Measurements from ENCODE around the gene CD151.

The CD151 gene

GRCh38 chr11:797296-798092 is 35.3 kb upstream of the CD151 start:
- peak; percentile 23 for DNase-seq

- DNase-seq, result peak; percentile 26
Measured at GRCh38 chr11:798093-798713, 34.5 kb upstream of the CD151 start, which contains the start of gene SLC25A22. Gene SLC25A22 (minus strand): TSS chr11:798281. CDS start chr11:795006, 3,275 bp downstream.

GRCh38 chr11:799641-800316 is 33.0 kb upstream of the CD151 start:
- DNase-seq, result no peak

- DNase-seq, result no peak
Measured at GRCh38 chr11:800473-800872, 32.3 kb upstream of the CD151 start.

DNA sequence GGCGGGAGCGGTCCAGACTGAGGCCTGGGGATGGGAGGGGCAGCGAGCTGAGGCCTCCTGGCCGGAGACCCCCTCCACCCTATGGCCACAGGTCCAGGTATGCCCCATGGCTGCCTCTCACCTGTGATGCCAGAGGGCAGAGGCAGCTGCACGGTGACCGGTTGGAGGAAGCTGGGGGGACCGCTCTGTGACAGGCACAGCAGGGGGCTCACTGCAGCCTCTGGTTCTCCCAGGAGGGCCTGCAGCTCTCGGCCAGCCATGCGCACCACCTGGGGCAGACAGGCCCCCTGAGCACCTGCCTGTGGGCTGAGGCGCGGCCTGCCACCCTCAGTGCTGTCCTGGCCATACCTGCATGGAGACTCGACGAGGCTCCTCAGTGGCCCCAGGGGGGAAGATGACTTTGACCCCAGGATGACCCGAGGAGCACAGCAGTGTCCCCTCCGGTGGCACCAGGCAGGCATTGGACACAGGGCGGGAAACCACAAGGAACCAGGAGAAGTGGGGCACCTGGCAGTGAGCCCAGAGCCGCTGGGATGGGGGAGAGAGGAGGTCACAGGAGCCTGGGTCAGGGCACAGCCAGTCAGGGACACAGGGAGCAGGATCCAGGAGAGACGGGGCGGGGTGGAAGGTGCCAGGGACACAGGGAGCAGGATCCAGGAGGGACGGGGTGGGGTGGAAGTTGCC is 31.5 kb upstream of the CD151 start:
- no peak for DNase-seq

GRCh38 chr11:802018-802617 is 30.6 kb upstream of the CD151 start:
- no peak for DNase-seq

- no peak for DNase-seq
Measured at GRCh38 chr11:802693-803466, 29.9 kb upstream of the CD151 start.

GRCh38 chr11:803467-803742 is 29.3 kb upstream of the CD151 start:
- no peak for DNase-seq

DNA sequence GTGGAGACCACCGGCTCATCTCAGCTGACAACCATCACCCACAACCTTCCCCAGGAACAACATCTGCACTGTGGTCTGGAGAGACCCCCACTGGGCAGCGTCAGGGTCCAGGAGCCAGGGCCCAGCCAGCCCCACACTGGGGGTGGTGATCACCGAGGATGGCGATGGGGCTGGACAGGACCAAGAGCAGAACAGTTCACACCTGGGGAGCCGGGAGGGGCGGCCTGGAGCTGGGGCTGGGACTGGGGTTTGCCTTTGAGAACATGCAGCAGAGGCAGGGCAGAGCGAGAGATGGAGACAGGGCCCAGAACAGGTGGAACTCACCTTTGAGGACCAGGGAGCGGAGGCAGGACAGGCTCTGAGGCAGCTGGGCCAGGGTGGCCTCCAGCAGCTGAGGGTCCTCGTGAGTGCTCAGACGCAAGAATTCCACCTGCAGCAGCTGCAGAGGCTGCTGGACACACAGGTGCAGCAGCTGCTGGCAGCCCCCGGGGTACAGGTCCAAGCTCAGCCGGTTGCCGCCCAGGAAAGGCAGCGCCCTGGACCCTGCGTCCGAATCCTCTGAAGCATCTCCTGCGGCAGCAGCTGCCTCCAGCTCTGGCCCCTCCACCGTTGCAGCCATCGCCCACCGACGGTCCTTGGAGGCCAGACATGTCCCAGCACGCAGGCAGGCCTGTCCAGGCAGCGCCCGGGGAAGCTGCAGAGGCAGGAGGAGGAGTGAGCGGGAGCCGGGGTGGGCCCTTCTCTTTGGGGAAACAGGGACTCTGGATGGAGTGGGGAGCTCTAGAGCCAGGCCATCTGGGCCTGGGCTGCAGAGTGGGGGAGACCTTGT is 28.8 kb upstream of the CD151 start:
- DNase-seq, result peak; percentile 61

- no peak for DNase-seq
Measured at GRCh38 chr11:804599-804964, 28.2 kb upstream of the CD151 start.

DNA sequence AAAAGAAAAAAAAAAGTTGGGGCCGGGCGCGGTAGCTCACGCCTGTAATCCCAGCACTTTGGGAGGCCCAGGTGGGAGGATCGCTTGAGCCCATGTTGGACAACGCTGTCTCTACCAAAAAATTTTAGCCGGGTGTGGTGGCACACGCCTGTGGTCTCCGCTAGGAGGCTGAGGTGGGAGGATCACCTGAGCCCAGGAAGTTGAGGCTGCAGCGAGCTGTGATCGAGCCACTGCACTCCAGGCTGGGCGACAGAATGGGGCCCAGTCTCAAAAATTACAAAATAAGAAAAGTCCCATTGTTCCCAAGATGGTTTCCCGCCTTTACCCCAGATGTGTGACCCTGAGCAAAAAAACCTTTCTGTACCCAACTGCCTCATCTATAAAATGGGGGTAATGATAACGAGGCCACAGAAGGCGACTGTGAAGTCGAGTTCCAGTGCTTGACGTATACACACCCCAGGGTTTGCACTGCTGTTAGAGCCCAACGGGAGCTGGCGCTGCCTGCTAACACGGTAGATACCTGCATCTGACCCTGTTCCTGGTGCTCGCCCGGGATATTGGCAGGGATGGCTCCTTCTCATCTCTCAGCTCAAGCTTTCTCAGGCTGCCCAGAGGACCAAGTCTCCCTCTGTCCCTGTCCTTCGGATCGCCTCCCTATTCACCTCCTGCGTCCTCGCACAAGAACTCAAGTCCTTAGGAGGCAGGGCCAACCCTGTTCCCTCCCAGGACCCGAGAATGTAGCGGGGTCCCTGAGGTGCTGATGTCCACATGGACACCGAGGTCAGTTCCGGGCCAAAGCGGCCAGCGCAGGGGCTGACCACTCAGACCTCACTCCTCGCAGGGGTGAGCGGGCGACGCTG is 24.1 kb upstream of the CD151 start:
- DNase-seq, result no peak

- DNase-seq, result peak; percentile 83
Measured at GRCh38 chr11:809287-810039, 23.3 kb upstream of the CD151 start, which contains the start of gene RPLP2. Gene RPLP2 (plus strand): TSS chr11:809967. CDS start chr11:810235, 268 bp downstream.

DNA sequence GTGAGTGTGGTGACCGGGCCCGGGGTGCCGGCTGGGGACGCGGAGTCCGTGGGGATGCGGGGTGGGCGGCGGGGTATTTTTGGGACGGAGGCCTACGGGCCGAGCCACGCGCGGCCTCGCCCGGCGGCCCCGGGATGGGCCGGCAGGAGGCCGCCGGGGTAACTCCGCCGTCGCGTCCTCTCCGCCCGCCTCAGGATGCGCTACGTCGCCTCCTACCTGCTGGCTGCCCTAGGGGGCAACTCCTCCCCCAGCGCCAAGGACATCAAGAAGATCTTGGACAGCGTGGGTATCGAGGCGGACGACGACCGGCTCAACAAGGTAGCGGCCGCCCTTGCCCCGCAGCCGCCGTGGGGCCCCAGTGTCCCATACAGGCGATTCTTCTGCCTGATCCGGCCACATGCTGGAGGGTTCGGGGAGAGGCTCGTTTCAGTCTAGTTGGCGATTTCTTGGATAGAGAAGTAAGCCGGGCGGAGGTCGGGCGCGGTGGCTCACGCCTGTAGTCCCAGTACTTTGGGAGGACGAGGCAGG is 22.6 kb upstream of the CD151 start:
- no peak for DNase-seq

- no peak for DNase-seq
Measured at GRCh38 chr11:811446-812245, 21.1 kb upstream of the CD151 start.

DNA sequence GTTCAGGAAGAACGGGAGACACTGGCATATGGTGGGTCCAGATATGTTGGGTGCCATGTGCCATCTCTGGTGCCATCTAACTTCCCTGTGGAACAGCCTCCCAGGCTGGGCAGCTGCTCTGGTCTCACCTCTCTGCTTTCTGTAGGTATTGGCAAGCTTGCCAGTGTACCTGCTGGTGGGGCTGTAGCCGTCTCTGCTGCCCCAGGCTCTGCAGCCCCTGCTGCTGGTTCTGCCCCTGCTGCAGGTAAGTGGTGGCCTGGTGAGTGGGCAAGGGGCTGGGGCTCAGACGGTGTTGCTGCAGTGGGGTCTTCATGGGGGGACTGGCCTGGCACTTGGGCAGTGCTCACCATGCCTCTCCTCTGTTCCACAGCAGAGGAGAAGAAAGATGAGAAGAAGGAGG is 20.4 kb upstream of the CD151 start:
- DNase-seq, result no peak

GRCh38 chr11:813072-813455 is 19.7 kb upstream of the CD151 start:
- no peak for DNase-seq

- no peak for DNase-seq
Measured at GRCh38 chr11:813456-814096, 19.2 kb upstream of the CD151 start.

All from DMS79 (cell line).